ENCODE measurements around the gene KRT1.

The KRT1 gene

GRCh38 chr12:52632656-52633055, 47.6 kb downstream of the KRT1 start:
- DNase-seq = no peak

- no peak for DNase-seq
Observed at GRCh38 chr12:52631676-52632459, 48.3 kb downstream of the KRT1 start.

- no peak for DNase-seq
Observed at GRCh38 chr12:52631264-52631663, 48.9 kb downstream of the KRT1 start.

- DNase-seq = no peak
Observed at GRCh38 chr12:52630599-52631200, 49.5 kb downstream of the KRT1 start.

- DNase-seq = no peak
Observed at GRCh38 chr12:52630008-52630500, 50.2 kb downstream of the KRT1 start.

GRCh38 chr12:52629281-52630007, 50.8 kb downstream of the KRT1 start:
- no peak for DNase-seq

- no peak for DNase-seq
Observed at GRCh38 chr12:52628841-52629240, 51.4 kb downstream of the KRT1 start.

- DNase-seq = no peak
Observed at GRCh38 chr12:52628111-52628507, 52.1 kb downstream of the KRT1 start.

- DNase-seq = no peak
Observed at GRCh38 chr12:52627395-52628110, 52.7 kb downstream of the KRT1 start.
